ENCODE measurements around the gene EFCC1.

The EFCC1 gene

GRCh38 chr3:129025691-129026435, 24.8 kb downstream of the EFCC1 start:
- no peak overlapping the region for H3K27ac ChIP-seq (ENCODE audit: low read length)
- H3K27me3 ChIP-seq (replicated peaks; ENCODE audit: insufficient read depth, low read length) = no peaks in the 10 kb centered on the region
- H2AFZ ChIP-seq (ENCODE audit: low read length) = no peak overlapping the region
- H3K9me3 ChIP-seq (replicated peaks; ENCODE audit: insufficient read depth, low read length) = no peaks in the 10 kb centered on the region
- no peak for DNase-seq
- H3K4me1 ChIP-seq (ENCODE audit: low read length) = peaks cover 6% of the 10 kb centered on the region; the same call in 1 of the 2 replicates
- H3K9me2 ChIP-seq (replicated peaks; ENCODE audit: insufficient read depth, low read length) = no peaks in the 10 kb centered on the region
- H4K20me1 ChIP-seq (ENCODE audit: insufficient read depth, low read length) = no peaks in the 10 kb centered on the region
- no peaks in the 10 kb centered on the region for H3F3A ChIP-seq (ENCODE audit: insufficient read depth, low read length)
- H3K4me2 ChIP-seq (ENCODE audit: low read depth, low read length) = no peak overlapping the region
- H3K9ac ChIP-seq (ENCODE audit: low read length) = no peak overlapping the region
- no peak for TF ChIP-seq EZH2phosphoT487 (IDR thresholded peaks at IDR 0.05; ENCODE audit: low read length)
- no peak for TF ChIP-seq CTCF (IDR thresholded peaks at IDR 0.05; ENCODE audit: low read length)
- TF ChIP-seq EZH2 (optimal IDR thresholded peaks at IDR 0.05; ENCODE audit: low read depth, low read length) = no peak
- no peak overlapping the region; the same call in 1 of the 2 replicates for H3K4me3 ChIP-seq (ENCODE audit: low read length)
- H3K79me2 ChIP-seq (ENCODE audit: low read length) = no peaks in the 10 kb centered on the region
- H3K36me3 ChIP-seq (replicated peaks; ENCODE audit: insufficient read depth, low read length) = no peaks in the 10 kb centered on the region

GRCh38 chr3:129026728-129027543, 25.8 kb downstream of the EFCC1 start:
- peak overlapping the region; percentile 69 for H3K9ac ChIP-seq (ENCODE audit: low read length)

GRCh38 chr3:129027544-129027880, 26.4 kb downstream of the EFCC1 start:
- DNase-seq = no peak
- Histone ChIP-seq H3F3A (ENCODE audit: insufficient read depth, low read length) (no peaks in the 10 kb centered on the region), H4K20me1 (ENCODE audit: insufficient read depth, low read length) (no peaks in the 10 kb centered on the region), H3K4me1 (ENCODE audit: low read length) (peaks cover 6% of the 10 kb centered on the region; the same call in 1 of the 2 replicates), H3K79me2 (ENCODE audit: low read length) (no peaks in the 10 kb centered on the region), H3K9ac (ENCODE audit: low read length) (peak overlapping the region; percentile 69), H3K4me3 (ENCODE audit: low read length) (peak overlapping the region; percentile 72), H3K4me2 (ENCODE audit: low read depth, low read length) (peak overlapping the region; percentile 99), H3K27ac (ENCODE audit: low read length) (no peak overlapping the region), H3K9me2 (replicated peaks; ENCODE audit: insufficient read depth, low read length) (no peaks in the 10 kb centered on the region), H3K27me3 (replicated peaks; ENCODE audit: insufficient read depth, low read length) (no peaks in the 10 kb centered on the region), H3K9me3 (replicated peaks; ENCODE audit: insufficient read depth, low read length) (no peaks in the 10 kb centered on the region), H2AFZ (ENCODE audit: low read length) (peak overlapping the region; percentile 99), H3K36me3 (replicated peaks; ENCODE audit: insufficient read depth, low read length) (no peaks in the 10 kb centered on the region)
- no peak for TF ChIP-seq EZH2phosphoT487 (IDR thresholded peaks at IDR 0.05; ENCODE audit: low read length)
- TF ChIP-seq EZH2 (optimal IDR thresholded peaks at IDR 0.05; ENCODE audit: low read depth, low read length) = no peak
- TF ChIP-seq CTCF (IDR thresholded peaks at IDR 0.05; ENCODE audit: low read length) = no peak

More at GRCh38 chr3:129026728-129027543, 25.8 kb downstream of the EFCC1 start:
- TF ChIP-seq EZH2phosphoT487 (IDR thresholded peaks at IDR 0.05; ENCODE audit: low read length) (no peak), CTCF (IDR thresholded peaks at IDR 0.05; ENCODE audit: low read length) (peak; percentile 81)
- Histone ChIP-seq H3K27me3 (replicated peaks; ENCODE audit: insufficient read depth, low read length) (no peaks in the 10 kb centered on the region), H4K20me1 (ENCODE audit: insufficient read depth, low read length) (no peaks in the 10 kb centered on the region), H3K9me3 (replicated peaks; ENCODE audit: insufficient read depth, low read length) (no peaks in the 10 kb centered on the region), H3K9me2 (replicated peaks; ENCODE audit: insufficient read depth, low read length) (no peaks in the 10 kb centered on the region), H3K4me2 (ENCODE audit: low read depth, low read length) (peak overlapping the region; percentile 99), H3K4me3 (ENCODE audit: low read length) (peak overlapping the region; percentile 72), H3K36me3 (replicated peaks; ENCODE audit: insufficient read depth, low read length) (no peaks in the 10 kb centered on the region), H3K27ac (ENCODE audit: low read length) (no peak overlapping the region), H3K79me2 (ENCODE audit: low read length) (no peaks in the 10 kb centered on the region), H3K4me1 (ENCODE audit: low read length) (peaks cover 6% of the 10 kb centered on the region; the same call in 1 of the 2 replicates), H2AFZ (ENCODE audit: low read length) (peak overlapping the region; percentile 99), H3F3A (ENCODE audit: insufficient read depth, low read length) (no peaks in the 10 kb centered on the region)
- peak; percentile 96 for DNase-seq
